Activated naive CD4-positive, alpha-beta T cell treated with Interleukin-2 at 50 U/mL for 16 hours (primary cell): ENCODE data around the gene FAM83F.
"Not testable (repeated sequence)": the region's sequence is repeated elsewhere in the genome, so short reads cannot be mapped to it uniquely, and the experiment has no call there.

ENCODE experiments used
- DNase-seq: peaks from one replicate; pipeline ENCODE4 v3.0.0-alpha.2; 2020

The FAM83F gene

DNA sequence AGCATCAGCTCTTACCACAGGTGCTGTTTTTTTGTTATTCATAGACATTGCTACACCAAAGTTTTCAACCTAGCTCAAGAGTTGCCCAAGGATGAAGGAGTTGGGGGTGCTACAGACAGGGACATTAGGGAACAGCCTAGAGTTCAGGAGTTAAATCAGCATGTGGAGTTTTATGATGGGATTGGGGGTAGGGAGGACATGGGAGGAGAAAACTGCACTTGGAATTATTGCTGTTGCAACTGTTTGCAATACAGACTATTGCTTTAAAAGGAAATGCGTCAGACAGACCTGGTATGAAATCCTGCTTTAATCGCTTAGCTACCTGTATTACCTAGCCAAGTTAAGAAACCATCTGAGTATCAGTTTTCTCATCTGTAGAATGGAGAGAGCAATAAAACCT lies 28.3 kb upstream of the FAM83F start:
- no peak for DNase-seq

DNA sequence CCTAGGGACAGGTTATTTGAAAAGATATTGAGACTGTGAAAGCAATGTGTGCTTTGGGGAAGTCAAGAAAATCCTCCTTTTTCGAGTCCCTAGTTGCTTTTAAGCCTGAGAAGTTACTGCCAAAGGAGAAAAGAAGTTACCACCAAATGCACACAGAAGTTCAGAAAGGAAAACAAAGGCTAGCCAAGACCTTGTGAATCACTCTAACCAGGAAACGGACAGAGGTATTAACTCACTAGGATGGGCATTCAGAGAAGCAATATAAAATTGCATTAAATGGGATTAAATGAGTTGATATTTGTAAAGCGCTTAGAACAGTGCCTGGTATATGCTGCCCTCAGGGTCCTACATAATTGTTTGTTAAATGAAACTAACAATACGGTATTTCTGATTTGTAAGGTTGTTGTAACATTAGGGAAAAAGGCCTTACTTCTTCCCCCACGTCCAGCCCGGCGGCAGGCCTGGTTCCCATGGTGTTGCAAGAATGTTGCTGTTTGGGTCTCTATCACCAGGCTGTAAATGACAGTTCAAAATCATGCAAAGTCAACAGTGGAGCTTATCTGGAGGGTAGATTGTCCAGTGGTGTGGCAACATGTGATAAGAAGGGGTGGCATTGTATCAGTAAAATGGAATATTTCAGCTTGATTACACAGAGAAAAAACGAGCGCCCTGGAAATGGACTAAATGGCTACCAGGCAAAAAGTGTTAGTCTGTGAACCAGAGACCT lies 27.5 kb upstream of the FAM83F start:
- no peak for DNase-seq

DNA sequence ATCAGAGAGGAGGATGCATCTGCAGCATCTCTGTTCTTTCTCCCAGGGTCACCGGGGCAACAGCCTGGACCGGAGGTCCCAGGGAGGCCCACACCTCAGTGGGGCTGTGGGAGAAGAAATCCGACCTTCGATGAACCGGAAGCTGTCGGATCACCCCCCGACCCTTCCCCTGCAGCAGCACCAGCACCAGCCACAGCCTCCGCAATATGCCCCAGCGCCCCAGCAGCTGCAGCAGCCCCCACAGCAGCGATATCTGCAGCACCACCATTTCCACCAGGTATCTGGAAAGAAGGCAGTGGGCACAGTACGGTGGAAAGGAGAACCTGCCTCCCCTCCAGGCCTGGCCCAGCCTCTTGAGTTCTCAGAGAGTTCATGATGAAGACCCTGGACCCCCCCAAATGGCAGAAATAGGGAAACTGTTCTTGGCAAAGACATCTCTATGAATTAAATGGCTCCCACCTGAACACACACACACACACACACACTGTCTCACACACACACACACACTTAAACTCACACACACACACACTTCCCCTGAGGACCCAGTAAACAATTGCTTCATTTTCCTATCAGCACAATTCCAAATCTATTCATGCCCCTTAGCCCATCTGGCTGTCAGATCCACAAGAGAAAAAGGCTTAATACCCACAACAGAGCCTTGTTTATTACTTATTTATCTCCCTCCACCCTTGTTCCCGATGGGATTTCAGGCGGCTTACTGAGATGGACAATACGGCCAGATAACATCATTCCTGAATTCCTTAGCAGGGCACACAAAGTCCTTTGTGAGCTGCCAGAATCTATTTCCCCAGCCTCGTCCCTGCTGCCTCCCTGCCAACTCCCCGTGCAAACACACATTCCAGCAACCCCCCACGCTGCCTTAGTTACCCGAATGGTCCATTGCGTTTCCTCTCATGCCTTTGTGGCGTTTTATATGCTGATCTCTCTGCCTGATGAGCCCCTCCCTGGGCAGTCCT lies 26.5 kb upstream of the FAM83F start:
- no peak for DNase-seq

DNA sequence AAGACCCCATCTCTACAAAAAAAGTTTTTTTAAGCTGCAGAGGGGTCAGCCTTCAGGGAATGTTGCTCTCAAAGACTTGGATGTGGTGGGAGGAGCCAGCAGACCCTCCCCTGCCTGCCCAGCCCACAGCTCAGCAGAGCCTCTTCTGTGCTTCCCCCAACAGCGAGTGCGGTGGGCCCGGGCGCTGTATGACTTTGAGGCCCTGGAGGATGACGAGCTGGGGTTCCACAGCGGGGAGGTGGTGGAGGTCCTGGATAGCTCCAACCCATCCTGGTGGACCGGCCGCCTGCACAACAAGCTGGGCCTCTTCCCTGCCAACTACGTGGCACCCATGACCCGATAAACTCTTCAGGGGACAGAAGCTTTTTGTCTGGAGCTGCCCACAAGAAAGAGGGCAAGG lies 24.0 kb upstream of the FAM83F start:
- no peak for DNase-seq

DNA sequence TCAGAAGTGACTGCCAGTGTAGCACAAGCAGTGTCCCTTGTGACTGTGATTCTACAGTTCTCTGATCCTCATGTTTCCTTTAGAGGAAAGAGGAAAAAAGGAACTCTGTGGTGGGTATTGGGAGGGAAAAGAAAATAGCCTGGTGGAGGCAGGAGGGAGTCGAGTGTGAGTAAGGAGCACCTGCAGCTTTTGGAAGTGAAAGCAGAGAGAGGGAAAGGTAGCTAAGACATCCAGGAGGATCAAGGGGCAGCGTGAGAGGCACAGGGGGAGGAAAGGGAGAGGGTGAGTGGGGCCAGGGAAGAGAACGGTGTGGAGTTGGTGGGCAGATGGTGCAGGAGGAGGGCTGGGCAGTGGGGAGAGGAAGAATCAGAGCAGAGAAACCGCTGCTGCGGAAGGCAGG lies 22.1 kb upstream of the FAM83F start:
- no peak for DNase-seq

DNA sequence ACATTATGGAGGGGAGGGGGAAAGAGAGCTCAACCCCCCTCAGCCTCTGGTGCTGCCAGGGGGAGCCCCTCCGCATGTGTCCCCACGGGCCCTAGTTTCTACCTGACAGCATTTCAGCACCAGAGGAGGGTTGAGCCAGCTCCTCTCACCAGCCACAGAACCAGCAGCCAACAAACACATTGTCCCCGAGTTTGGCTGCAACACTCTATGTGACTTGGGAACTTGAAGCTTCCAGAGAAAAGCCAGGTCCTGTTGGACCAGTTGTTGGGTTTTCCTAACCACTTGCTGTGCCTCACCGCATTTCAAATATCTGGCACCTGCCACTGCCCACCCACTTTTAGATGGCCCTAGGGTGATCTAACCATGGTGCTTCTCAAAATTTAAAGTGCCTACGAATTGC lies 21.1 kb upstream of the FAM83F start:
- no peak for DNase-seq

DNA sequence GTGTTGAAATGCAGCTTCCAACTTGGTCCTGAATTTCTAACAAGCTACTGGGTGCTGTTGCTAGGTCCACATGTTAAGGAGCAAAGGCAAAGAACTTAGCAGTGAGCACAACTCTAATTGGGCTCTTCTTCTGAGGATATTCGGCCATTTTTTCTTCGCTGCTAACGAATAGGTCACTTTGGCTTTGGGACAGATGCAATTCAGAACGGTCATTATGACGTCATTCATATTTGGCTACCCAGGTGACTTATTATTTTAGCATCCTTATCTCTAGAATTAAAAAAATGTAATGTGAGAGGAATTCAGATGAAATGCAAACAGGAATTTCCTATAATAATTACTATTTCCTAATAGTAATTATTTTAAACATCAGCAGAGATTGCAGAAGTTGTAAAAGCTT lies 20.7 kb upstream of the FAM83F start:
- DNase-seq: no peak

DNA sequence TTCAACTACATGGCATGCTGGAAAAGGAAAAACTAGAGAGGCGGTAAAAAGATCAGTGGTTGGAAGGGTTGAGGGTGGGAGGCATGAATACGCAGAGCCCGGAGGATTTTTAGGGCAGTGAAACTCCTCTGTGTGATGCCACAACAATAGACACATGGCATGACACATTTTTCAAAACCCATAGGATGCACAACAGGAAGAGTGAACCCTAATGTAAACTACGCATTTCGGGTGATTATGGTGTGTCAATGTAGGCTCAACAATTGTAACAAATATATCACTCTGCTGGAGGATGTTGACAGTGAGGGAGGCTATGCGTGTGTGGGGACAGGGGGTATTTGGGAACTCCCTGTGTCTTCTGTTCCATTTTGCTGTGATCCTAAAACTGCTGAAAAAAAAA lies 15.7 kb upstream of the FAM83F start:
- no peak for DNase-seq

DNA sequence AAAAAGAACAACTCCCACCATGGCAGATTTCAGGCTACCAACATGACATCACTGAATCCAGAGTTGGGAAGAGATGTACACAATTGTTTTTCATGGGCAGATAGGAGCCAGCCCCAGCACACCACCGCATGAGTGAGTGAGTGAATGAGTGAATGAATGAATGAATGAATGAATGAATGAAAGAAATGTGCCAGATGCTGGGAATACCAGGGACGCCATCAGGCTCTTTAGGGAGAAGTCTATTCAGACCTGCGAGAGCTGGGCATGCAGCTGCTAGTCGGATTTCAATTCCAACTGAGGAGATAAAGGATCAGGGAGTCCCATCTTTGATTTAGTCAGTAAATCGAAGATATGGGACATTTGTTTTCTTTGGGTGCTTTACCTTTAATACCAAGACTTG lies 15.3 kb upstream of the FAM83F start:
- no peak for DNase-seq

DNA sequence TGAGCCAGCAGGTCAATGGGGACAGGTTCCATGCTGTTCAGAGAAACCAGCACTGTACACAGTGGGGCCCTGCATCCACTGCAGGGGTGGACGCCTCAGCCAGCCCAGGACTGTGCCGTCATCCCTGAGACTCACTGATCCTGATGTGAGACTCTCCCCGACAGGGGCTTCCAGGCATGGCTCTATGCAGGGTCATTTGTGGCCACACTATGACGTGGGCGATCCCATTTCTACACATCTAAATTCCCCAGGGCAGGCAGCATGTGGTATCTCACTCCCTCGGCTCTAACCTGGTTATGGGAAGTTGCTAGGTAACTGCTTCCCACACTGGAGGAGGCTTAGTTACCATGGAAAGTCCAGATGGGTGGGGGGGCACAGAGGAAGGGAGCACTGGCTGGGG lies 14.2 kb upstream of the FAM83F start:
- no peak for DNase-seq

DNA sequence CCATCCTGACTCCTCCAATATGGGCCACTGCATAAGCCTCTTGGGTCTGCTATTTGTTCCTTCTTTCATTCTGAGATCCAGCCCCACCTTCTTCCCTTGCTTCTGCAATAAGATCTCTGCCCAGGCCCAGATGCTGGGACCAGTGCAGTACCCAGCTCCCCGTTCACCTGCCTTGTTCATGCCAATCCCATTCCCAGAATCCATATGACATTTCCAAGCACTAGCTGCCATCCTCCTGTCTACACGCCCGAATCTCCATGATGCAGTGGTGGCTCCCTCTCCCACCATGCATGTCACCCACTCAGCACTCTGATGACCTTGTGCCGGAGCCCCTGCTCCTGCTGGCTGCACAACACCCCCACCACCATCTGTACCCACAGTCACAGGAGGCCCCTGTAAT lies 11.4 kb upstream of the FAM83F start:
- DNase-seq: no peak

DNA sequence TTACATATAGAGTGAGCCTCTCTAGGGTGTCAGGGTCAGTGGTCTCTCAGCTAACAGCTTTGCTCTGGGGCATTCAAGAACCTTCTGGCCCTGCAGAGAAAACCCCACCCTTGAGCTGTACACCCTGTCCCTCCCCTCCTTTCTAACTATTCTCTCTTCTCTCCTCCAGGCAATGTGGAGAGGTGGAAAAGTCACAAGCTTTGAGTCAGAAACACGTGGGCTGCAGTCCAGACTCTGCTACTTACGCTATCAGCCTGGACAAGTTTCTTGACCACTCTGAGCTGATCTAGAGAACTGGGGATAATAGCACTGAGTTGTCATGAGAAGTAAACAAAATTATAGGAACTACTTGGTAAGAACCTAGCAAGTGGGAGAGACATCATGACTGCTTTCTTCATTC lies 10.7 kb upstream of the FAM83F start:
- DNase-seq: no peak

DNA sequence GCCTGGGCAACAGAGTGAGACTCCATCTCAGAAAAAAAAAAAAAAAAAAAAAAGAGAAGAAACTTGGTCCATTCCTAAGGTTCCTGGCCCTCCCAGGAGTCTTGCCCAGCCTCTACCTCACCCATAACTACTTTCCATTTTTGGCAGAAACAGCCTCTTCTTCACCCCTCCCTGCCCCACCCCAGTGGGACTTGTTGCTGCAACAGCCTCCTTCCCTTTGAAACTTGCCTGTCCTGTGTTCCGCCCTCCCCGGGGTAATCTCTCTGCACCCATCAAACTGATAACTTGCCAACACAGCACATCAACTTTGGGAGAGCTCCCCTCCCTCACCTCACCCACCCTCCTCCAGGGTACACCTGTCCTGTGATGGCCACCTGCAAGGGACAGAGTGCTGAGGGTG lies 10.0 kb upstream of the FAM83F start:
- DNase-seq: no peak

DNA sequence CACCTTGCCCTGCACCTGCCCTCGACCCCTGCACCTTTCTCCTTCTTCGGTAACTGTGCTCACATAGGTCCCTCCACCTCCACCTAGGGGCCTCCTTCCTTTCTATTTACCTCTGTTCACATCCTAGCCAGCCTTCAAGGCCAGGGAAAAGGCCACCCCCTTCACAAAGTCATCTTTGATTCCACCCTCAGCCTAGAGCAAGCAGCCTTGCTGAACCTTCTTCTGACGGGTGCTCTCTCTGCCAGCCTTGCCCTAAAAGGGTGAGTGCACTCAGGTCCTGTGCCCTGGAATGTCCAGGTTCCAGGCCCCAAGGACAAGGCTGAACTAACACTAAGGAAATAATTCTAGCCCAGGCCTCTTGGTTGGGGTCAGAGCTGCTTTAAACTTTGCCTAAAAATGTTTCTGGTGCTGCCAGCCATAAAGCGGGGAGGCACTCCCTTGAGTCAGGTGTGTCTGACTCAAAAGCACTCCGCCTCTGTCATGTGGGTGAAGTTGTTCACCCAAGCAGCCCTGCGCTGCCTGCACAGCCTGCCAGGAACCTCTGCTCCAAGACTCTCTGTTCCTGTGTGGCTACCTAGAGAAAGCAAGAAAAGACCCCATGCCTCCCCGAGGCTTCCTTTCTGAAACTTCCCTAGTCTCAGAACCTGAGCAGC lies 9.2 kb upstream of the FAM83F start:
- no peak for DNase-seq

DNA sequence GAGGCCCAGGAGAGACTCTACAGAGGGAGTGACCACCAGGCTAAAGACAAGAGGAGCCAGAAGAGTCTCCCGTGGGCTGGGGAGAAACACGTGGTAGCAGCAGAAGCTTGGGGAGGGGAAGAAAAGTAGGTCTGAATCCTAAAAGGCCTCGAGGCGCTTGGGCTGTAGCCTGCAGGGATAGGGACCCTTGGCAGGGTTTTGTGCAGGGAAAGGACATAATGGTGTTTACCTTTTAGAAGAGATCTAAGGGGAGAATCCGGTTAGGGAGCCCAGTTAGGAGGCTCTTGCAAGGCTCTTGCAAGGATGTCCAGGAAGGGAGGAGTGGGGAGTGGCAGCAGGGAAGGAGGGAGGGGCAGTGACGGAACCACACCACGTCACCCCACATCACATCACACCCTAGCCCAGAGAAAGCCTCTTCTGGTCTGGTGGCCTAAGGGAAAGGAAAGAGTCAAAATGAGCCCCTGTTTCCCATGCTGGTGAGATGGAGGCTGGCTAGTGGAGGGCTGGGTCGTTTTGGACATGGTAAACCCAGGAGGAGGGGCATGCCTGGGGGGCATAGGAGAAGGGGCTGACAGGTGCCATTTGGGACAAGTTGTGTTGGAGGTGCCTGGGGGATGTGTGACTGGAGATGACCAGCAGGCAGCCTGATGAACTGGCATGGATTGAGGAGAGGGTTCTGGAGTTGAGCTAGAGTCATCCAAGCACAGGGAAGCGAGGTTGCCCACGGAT lies 6.2 kb upstream of the FAM83F start:
- no peak for DNase-seq

DNA sequence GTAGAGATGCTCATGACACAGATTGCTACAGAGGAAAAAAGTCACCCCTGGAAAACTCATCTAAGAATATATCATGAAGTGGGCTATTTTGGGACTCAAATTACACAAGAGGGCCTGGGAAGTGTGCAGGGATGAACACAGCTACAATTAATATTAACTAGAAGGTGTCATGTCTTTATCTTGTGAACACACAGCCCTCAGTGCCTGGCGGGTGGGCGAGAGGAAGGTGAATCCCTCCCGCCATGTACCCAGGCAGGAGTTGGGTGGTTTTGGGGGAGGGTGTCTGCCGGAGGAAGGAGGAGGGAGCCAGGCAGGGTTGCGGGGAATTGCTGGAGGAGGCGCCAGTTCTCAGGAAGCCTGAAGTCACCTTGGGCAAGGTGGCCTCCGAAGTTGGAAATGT lies 5.1 kb upstream of the FAM83F start:
- DNase-seq: no peak

DNA sequence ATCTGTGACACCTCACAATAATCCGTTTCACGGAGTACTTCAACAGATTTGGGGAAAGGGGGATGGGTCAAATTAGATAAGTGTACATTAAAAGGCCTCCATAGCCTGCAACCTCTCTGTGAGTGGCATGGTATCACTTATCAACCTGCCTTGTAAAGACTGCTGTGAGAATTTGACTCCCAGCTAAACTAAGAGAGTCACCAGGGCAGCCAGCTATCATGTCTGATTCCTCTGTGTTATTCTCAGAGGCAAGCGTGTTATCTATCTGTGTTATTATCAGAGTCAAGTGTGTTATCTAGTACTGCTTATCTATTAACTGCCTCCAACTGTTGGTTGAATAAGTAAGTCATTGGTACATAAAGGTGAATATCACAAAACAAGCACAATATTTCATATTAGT lies 4.1 kb upstream of the FAM83F start:
- DNase-seq: no peak

DNA sequence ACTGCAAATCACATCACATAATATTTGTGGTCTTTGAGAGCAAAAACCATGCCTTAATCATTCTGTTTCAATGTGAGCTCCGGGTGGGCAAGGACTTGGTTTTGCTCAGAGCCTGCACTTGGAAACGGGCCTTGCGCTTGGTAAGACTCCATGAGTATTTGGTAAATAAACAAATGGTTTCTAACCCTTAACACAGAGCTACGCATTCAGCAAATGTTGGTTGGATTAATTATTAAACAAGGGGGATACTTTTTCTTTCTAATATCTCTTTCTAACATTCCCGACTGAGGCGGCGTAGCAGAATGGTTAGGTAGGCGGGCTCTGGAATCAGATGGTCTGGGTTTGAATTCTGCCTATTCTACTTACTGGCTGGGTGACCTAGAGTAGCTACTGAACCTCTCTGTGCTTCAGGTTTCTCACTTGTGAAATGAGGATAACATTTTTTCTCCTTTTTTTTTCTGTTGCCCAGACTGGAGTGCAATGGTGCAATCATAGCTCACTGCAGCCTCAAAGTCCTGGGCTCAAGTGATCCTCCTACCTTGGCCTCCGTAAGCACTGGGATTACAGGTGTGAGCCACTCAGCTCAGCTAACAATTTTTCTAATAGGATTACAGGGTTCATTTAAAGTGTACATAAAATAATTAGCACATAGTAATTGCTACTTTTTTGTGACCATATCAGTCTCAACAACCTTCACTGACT lies 3.4 kb upstream of the FAM83F start:
- DNase-seq: no peak

DNA sequence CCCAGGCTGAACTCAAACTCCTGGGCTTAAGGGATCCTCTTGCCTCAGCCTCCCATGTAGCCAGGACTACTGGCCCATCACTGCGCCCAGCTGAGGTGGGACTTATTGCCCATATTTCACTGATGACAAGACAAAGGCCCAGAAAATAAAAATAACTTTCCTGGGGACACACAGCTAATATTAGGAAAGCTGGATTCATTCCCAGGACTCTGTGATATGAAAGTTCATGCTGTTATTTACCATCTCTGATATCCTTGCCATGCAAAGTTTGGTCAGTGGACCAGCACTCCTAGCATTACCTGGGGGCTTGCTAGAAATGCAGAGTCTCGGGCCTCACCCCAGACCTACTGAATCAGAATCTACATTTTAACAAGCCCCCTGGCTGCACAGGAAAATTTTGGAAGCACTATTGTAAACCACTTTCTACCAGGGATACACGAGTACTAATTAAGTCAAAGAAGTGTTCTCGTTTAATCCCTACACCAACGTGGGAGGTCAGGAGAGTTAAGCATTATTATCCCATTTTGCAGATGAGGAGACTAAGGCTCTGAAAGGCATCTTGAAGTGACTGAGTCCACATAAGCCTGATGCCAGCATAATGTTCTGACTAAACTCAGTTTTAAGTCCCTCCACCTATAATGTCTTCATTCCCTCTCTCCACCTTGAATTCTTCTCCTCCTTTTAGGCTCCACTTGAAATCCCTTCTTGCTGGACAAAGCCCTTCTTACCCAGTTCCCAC lies 2.5 kb upstream of the FAM83F start:
- DNase-seq: no peak

DNA sequence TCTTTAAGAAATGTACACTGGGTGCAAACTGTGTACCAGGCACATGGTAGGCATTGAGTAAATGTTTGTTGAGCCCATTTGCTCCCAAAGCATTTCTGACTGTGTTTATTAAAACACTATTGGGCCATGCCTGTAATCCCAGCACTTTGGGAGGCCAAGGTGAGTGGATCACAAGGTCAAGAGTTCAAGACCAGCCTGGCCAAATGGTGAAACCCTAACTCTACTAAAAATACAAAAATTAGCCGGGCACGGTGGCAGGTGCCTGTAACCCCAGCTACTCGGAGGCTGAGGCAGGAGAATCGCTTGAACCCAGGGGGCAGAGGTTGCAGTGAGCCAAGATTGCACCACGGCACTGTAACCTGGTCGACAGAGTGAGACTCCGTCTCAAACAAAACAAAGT lies 1.9 kb upstream of the FAM83F start:
- not testable (repeated sequence) for DNase-seq

DNA sequence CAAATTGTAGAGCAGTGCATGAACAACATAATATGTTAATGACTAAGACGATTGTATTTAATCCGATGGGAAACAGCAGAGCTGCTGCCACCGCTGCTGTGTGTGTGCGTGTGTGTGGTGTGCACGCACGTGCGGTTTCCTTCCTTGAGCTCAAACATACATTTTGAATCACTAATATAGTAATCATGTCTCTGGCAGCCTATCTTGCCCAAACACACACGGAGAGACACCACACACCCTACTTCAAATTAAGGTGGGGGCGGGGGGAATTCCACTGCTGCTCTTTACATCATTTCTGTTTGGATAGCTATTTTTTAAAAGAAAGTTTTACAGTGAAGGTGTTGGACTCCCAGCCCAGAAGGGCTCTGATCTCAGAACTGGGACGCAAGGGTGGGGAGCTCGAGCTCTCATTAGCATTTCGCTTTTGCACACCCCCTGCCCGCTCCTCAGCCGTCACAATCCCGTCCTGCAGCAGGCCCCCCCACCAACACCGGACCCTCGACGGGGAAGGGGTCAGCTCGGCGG lies 651 bp upstream of the FAM83F start:
- peak; percentile 45 for DNase-seq
